Mesenteric fat pad (tissue), 1 donor: ENCODE measurements around the gene C19orf33. TPM values are rescaled to one million over a fixed set of nuclear protein-coding genes. Genes with fewer than 3 reads are reported as not detected.

Source experiments
- DNase-seq: peaks from one replicate; pipeline ENCODE4 v3.0.0-alpha.2; 2020; ENCODE audit warnings: low spot score
- total RNA-seq: library from RNA; stranded (reverse); fragmentation: NEBNext Ultra II Directional; extraction: Animal tissue kit (Norgen Biotek cat#: 25700); gene quantifications from one replicate; pipeline ENCODE4 v1.2.1, GENCODE V29; 2021
- donor health status: DM: yes; HTN: yes; CAD: no.

Gene C19orf33
- total RNA-seq, 1 donor from 2014 or later = 2.2 TPM

DNA sequence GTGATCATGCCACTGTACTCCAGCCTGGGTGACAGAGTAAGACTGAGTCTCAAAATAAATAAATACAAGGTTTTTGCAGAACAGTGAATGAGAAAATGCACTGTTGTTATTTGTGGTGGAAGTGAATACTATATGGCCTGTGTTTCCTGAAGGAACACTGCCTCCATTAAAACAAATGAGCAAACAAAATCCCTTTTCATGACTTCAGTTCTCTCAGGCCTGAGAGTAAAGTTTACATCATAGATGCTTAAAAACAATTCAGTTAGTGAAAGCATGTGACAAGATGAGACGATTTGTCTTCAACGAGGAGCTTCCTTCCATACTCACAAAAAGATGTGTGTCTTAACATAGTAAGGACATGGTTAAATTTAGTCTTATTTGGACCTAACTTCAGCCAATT is 25.3 kb upstream of the C19orf33 start:
- DNase-seq = no peak

GRCh38 chr19:38280030-38280921 is 23.8 kb upstream of the C19orf33 start:
- no peak for DNase-seq

- no peak for DNase-seq
Observed at GRCh38 chr19:38281811-38282566, 22.1 kb upstream of the C19orf33 start.

DNA sequence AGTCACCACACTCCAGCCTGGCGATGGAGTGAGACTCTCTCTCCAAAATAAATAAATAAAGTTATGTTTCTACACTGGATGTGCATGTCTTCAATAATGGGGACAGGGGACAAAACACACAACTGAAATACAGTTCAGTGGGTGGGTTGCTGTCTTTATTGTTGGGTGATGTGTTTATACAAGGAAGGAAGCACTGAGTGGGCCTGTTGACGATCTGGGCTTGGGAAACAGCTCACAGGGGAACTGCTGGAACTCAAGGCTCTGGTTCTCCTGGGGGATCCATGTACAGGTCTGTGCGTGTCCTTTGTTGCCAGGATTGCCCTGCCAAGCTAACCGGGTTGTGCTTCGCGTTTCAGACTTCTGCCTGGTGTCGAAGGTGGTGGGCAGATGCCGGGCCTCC is 20.8 kb upstream of the C19orf33 start:
- DNase-seq = no peak

DNA sequence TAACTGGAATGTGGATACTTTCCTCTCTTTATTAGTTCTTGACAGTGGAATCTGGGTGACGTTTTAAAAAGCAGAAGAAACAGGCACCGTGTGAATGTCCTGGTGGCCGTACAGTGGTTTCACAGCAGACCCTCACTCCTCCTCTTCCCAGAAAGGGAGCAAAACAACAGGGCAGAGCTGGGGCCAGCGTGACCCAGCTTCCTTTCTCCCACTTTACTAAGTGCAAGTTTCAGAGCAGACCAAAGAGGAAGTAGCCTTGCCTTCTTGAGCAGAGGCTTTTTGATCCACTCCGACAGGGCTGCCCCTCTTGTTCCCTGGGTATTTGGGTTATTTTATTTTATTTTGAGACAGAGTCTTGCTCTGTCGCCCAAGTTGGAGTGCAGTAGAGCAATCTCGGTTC is 19.6 kb upstream of the C19orf33 start:
- no peak for DNase-seq

GRCh38 chr19:38285567-38285966 is 18.5 kb upstream of the C19orf33 start:
- DNase-seq = no peak

GRCh38 chr19:38287604-38288003 is 16.4 kb upstream of the C19orf33 start:
- DNase-seq = no peak

GRCh38 chr19:38288123-38288855 is 15.8 kb upstream of the C19orf33 start:
- DNase-seq = no peak

DNA sequence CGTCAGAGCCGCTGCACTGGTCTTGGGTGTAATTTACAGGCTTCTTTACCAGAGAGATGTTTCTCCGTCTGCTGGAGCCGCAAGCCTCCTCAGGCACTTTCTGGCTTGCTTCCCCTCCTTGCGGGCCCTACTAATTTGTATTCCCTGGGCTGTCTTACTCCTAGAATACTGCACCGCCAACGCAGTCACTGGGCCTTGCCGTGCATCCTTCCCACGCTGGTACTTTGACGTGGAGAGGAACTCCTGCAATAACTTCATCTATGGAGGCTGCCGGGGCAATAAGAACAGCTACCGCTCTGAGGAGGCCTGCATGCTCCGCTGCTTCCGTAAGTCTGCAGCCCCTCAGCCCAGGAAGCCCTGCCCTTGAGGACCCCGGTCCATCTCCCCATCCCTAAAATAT is 14.1 kb upstream of the C19orf33 start:
- no peak for DNase-seq

- no peak for DNase-seq
Observed at GRCh38 chr19:38290631-38291147, 13.4 kb upstream of the C19orf33 start.

DNA sequence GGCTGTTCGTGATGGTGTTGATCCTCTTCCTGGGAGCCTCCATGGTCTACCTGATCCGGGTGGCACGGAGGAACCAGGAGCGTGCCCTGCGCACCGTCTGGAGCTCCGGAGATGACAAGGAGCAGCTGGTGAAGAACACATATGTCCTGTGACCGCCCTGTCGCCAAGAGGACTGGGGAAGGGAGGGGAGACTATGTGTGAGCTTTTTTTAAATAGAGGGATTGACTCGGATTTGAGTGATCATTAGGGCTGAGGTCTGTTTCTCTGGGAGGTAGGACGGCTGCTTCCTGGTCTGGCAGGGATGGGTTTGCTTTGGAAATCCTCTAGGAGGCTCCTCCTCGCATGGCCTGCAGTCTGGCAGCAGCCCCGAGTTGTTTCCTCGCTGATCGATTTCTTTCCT is 12.2 kb upstream of the C19orf33 start:
- DNase-seq = no peak

DNA sequence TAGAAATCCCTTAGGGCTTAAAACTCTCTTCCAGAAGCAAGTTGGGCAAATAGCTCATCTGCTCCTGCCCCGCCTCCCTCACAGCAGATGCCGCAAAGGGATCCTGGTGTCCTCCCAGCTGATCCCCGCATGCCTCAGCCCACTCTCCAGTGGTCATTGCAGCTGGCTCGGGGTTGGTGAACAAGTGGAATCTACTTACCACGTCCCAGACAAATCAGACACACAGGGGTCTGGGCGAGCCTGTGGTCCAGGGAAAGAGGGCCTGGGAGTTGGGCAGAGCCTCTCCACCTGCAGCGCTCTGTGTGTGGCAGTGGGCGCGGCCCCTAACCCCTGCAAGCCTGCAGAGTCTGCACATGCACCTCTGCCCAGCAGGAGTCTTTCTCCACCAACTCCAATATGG is 10.8 kb upstream of the C19orf33 start:
- no peak for DNase-seq

DNA sequence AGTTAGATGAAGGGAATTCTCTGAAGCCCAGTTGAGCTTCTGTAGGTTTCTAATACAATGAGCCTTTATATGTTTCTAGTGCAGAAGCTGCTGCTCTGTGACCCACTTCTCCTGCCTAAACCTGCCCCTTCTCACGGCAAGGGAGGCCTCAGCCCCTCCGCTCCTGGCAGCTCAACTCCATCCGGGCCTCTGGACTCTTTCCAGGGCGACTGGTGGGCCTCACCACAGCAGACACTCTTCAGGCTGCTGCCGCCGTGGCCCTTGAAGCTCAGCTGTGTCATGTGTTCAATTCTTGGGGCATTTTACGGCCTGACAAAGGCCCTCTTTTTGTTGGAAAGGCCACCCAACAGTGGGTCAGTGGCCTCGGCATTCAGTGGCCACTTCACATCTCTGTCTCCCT is 10.0 kb upstream of the C19orf33 start:
- no peak for DNase-seq

GRCh38 chr19:38298821-38299680 is 5.0 kb upstream of the C19orf33 start:
- DNase-seq = no peak

- DNase-seq = no peak
Observed at GRCh38 chr19:38304352-38304865, 358 bp downstream of the C19orf33 start.

DNA sequence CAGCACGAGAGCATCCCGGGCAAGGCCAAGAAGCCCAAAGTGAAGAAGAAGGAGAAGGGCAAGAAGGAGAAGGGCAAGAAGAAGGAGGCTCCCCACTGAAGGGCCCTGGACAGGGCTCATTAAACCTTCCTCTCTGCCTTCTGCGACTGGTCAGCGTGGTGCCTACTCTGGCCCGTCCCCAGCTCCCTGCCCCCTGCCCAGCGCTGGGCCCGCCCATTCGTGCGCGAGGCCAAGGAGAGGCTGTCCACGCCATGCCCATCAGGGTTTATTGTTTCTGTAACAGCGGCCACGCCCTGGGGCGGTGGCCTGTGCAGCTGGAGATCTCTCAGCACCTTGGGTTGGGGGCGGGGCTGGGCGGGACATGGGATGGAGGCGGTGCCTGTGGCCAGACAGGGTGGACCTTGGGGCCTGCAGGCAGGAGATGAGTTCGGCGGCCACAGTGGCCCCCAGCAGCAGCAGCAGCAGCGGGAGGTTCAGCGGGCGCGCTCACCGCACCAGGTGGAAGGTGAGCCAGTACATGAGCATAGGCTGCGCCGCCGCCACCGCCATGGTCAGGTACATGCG is 897 bp downstream of the C19orf33 start:
- no peak for DNase-seq

GRCh38 chr19:38306236-38306635 is 2.2 kb downstream of the C19orf33 start:
- DNase-seq = no peak

DNA sequence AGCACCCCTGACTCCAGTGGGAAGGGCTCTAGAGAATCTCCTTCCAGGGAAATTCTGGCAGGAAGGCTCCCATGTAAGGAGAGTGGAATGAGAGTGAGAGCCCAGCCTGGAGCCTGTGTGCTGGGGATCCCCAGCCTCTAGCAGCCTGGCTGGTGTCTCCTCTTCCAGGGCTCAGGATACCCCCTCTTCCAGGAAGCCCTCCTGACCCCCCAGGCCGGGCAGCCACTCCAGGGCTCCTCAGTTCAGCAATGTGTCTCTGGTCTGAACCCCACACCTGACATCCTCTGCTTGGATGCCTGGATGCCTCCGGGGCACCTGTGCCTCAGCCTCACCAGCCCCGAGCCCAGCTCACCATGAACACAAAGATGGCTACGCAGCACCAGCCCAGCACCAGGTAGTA is 3.0 kb downstream of the C19orf33 start:
- DNase-seq = no peak

- no peak for DNase-seq
Observed at GRCh38 chr19:38307597-38307996, 3.5 kb downstream of the C19orf33 start.
